Fibroblast of lung (primary cell): ENCODE measurements around the gene SPRED2.

Experiments used
- CTCF ChIP-seq, 2 donors: IDR thresholded peaks in 1 of 2; conservative IDR thresholded peaks in 1 of 2; 1 replicate in 1 of 2; 2 replicates in 1 of 2; pipeline ENCODE4 v1.5.1; 2011 to 2012; ENCODE audit warnings: low read length in 2 of 2, control low read depth in 1 of 2, inconsistent platforms in 1 of 2, low read depth in 1 of 2, mild to moderate bottlenecking in 1 of 2
- EZH2 ChIP-seq: IDR thresholded peaks from 2 replicates; pipeline ENCODE4 v1.5.1; 2012; ENCODE audit warnings: low read length, control low read depth, mild to moderate bottlenecking; ENCODE audit errors: missing control alignments

GRCh38 chr2:65292461-65293011 lies 139.9 kb downstream of the SPRED2 start:
- TF ChIP-seq EZH2 (no peak), CTCF (conservative IDR thresholded peaks at IDR 0.05 in 1 of 2, IDR thresholded peaks at IDR 0.05 in 1 of 2; ENCODE audit: low read depth in 1 of 2, low read length in 2 of 2) (no peak)
